Embryonic facial prominence (tissue), 1 donor: Measurements from ENCODE around the gene TMEM167A.

Experiments used
- DNase-seq: peaks from one replicate; pipeline ENCODE4 v3.0.0-alpha.2; 2016; ENCODE audit errors: extremely low spot score

Gene TMEM167A

GRCh38 chr5:83076742-83077661 is at the start of gene TMEM167A, which contains the start of gene XRCC4:
Gene TMEM167A, minus strand, starts transcription at chr5:83077394. Its CDS starts 71 bp downstream, at chr5:83077323.
Gene XRCC4, plus strand, starts transcription at chr5:83077547. Its CDS starts 27,373 bp downstream, at chr5:83104920.
- DNase-seq: peak; percentile 98

GRCh38 chr5:83126501-83126900 is 49.3 kb upstream of the TMEM167A start:
- DNase-seq: no peak

- DNase-seq: no peak
Observed at GRCh38 chr5:83125560-83125959, 48.4 kb upstream of the TMEM167A start.

GRCh38 chr5:83124593-83124992 is 47.4 kb upstream of the TMEM167A start:
- no peak for DNase-seq

GRCh38 chr5:83118976-83119375 is 41.8 kb upstream of the TMEM167A start:
- DNase-seq: peak; percentile 30

GRCh38 chr5:83118471-83118870 is 41.3 kb upstream of the TMEM167A start:
- DNase-seq: no peak

- no peak for DNase-seq
Observed at GRCh38 chr5:83115816-83116215, 38.6 kb upstream of the TMEM167A start.

- no peak for DNase-seq
Observed at GRCh38 chr5:83109380-83109779, 32.2 kb upstream of the TMEM167A start.

GRCh38 chr5:83107692-83108420 is 30.7 kb upstream of the TMEM167A start:
- DNase-seq: no peak

GRCh38 chr5:83104021-83104420 is 26.8 kb upstream of the TMEM167A start:
- DNase-seq: no peak

GRCh38 chr5:83102364-83102980 is 25.3 kb upstream of the TMEM167A start:
- DNase-seq: no peak

GRCh38 chr5:83101514-83101913 is 24.3 kb upstream of the TMEM167A start:
- DNase-seq: no peak

GRCh38 chr5:83099445-83099844 is 22.3 kb upstream of the TMEM167A start:
- DNase-seq: no peak

- DNase-seq: no peak
Observed at GRCh38 chr5:83099001-83099400, 21.8 kb upstream of the TMEM167A start.

GRCh38 chr5:83097689-83098231 is 20.6 kb upstream of the TMEM167A start:
- no peak for DNase-seq

- no peak for DNase-seq
Observed at GRCh38 chr5:83096660-83097339, 19.6 kb upstream of the TMEM167A start.

GRCh38 chr5:83095957-83096539 is 18.9 kb upstream of the TMEM167A start:
- DNase-seq: no peak

- DNase-seq: no peak
Observed at GRCh38 chr5:83095163-83095956, 18.2 kb upstream of the TMEM167A start.

- DNase-seq: no peak
Observed at GRCh38 chr5:83093692-83094091, 16.5 kb upstream of the TMEM167A start.

GRCh38 chr5:83092619-83093018 is 15.4 kb upstream of the TMEM167A start:
- no peak for DNase-seq
